Right lobe of liver (tissue), 4 donors: Measurements from ENCODE around the gene PPP1R9A.

ENCODE experiments used
- CTCF ChIP-seq, 4 donors: fragments of 200-600 bp in 3 of 4; fragments of 450-650 bp in 1 of 4; IDR thresholded peaks; one replicate each; pipeline versions ENCODE4 v1.5.1 to v1.8.0; 2016 to 2022; ENCODE audit warnings: antibody characterized with exemption in 4 of 4, mild to moderate bottlenecking in 2 of 4
- POLR2A ChIP-seq: fragments of 450-650 bp; IDR thresholded peaks from one replicate; pipeline ENCODE4 v1.6.1; 2017; ENCODE audit warnings: antibody characterized with exemption, mild to moderate bottlenecking
- donor health status: DM: no; HTN: no; CAD: no.
- donor health status: DM: no; HTN: no; CAD: no.
- donor health status: DM: no; HTN: yes; CAD: no.

GRCh38 chr7:95323410-95324129 is 416.2 kb downstream of the PPP1R9A start:
- no peak for TF ChIP-seq CTCF (IDR thresholded peaks at IDR 0.05)
- TF ChIP-seq POLR2A, result no peak
